ENCODE data around the gene SLC5A7.

Gene SLC5A7

GRCh38 chr2:108029496-108029895, 43.2 kb downstream of the SLC5A7 start:
- TF ChIP-seq, protein P1, sequence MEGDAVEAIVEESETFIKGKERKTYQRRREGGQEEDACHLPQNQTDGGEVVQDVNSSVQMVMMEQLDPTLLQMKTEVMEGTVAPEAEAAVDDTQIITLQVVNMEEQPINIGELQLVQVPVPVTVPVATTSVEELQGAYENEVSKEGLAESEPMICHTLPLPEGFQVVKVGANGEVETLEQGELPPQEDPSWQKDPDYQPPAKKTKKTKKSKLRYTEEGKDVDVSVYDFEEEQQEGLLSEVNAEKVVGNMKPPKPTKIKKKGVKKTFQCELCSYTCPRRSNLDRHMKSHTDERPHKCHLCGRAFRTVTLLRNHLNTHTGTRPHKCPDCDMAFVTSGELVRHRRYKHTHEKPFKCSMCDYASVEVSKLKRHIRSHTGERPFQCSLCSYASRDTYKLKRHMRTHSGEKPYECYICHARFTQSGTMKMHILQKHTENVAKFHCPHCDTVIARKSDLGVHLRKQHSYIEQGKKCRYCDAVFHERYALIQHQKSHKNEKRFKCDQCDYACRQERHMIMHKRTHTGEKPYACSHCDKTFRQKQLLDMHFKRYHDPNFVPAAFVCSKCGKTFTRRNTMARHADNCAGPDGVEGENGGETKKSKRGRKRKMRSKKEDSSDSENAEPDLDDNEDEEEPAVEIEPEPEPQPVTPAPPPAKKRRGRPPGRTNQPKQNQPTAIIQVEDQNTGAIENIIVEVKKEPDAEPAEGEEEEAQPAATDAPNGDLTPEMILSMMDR (conservative IDR thresholded peaks at IDR 0.05; ENCODE audit: low read depth, low read length): no peak
- no peak overlapping the region for H3K4me3 ChIP-seq (ENCODE audit: low read length)
- DNase-seq (ENCODE audit: low read depth): no peak

- TF ChIP-seq, protein P1 (conservative IDR thresholded peaks at IDR 0.05; ENCODE audit: low read depth, low read length): no peak
- no peak overlapping the region for H3K4me3 ChIP-seq (ENCODE audit: low read length)
- DNase-seq (ENCODE audit: low read depth): no peak
Measured at GRCh38 chr2:108029912-108030311, 43.6 kb downstream of the SLC5A7 start.

- TF ChIP-seq, protein P1 (conservative IDR thresholded peaks at IDR 0.05; ENCODE audit: low read depth, low read length): no peak
- no peak for DNase-seq (ENCODE audit: low read depth)
- H3K4me3 ChIP-seq (ENCODE audit: low read length): no peak overlapping the region
Measured at GRCh38 chr2:108031471-108031941, 45.2 kb downstream of the SLC5A7 start.

GRCh38 chr2:108034843-108035242, 48.5 kb downstream of the SLC5A7 start:
- TF ChIP-seq, protein P1 (conservative IDR thresholded peaks at IDR 0.05; ENCODE audit: low read depth, low read length): no peak
- no peak for DNase-seq (ENCODE audit: low read depth)
- H3K4me3 ChIP-seq (ENCODE audit: low read length): no peak overlapping the region

GRCh38 chr2:108048752-108049151, 62.4 kb downstream of the SLC5A7 start:
- no peak overlapping the region for H3K4me3 ChIP-seq (ENCODE audit: low read length)
- TF ChIP-seq, protein P1 (conservative IDR thresholded peaks at IDR 0.05; ENCODE audit: low read depth, low read length): no peak

GRCh38 chr2:108058576-108059137, 72.3 kb downstream of the SLC5A7 start:
- DNase-seq (ENCODE audit: low read depth): no peak
- H3K4me3 ChIP-seq (ENCODE audit: low read length): no peak overlapping the region
- TF ChIP-seq, protein P1 (conservative IDR thresholded peaks at IDR 0.05; ENCODE audit: low read depth, low read length): no peak

More at GRCh38 chr2:108048752-108049151, 62.4 kb downstream of the SLC5A7 start:
- DNase-seq (ENCODE audit: low read depth): no peak

GRCh38 chr2:108061439-108062042, 75.2 kb downstream of the SLC5A7 start:
- no peak for DNase-seq (ENCODE audit: low read depth)
- no peak overlapping the region for H3K4me3 ChIP-seq (ENCODE audit: low read length)
- TF ChIP-seq, protein P1 (conservative IDR thresholded peaks at IDR 0.05; ENCODE audit: low read depth, low read length): no peak
